HG02642 (cell line): Measurements from ENCODE around the gene POLR2A.

Experiments
- ATAC-seq: cut with Tn5 transposase; IDR thresholded peaks from one replicate; pipeline ENCODE4 v1.9.1; 2021; ENCODE audit warnings: mild to moderate bottlenecking; ENCODE audit not compliant: unreplicated experiment, poor library complexity

Gene POLR2A

GRCh38 chr17:7544911-7545310, 60.7 kb downstream of the POLR2A start:
- ATAC-seq = no peak

DNA sequence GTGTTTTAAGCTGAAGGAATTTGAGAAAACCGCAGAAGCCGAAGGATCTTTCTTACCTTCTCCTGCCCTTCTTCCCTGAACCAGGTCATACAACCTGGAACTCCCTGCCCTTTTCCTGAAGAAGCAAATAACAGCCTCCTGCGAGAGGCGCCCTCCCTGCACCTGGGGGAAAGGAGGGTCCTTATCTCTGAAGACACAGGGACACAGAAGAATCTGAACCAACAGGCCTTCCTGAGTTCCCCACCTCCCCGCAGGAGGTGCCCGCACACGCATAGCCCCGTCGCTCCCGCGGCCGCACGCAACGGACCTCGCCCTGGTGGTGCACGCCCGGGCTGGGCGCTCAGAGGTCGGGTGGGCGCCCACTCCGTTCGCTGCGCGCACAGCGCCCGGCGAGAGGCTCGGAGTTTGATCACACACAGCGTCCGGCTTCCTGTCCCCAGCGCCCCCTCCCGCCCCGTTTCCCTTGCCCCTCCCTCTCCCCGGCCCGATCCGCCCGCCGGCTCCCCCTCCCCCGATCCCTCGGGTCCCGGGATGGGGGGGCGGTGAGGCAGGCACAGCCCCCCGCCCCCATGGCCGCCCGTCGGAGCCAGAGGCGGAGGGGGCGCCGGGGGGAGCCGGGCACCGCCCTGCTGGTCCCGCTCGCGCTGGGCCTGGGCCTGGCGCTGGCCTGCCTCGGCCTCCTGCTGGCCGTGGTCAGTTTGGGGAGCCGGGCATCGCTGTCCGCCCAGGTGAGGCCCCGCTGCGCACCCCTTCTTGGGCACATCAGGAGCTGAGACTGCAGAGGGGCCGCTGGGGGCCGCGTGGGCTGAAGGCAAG, 64.6 kb downstream of the POLR2A start, which contains the start of gene TNFSF12:
TSS of gene TNFSF12 (plus strand) at position 474 of the 816 bp plus-strand sequence. CDS start at position 570, 96 bp downstream.
- ATAC-seq = no peak
